Neuronal stem cell (in vitro differentiated cells): ENCODE data around the gene RAI14.

Source experiments
- DNase-seq: peaks from one replicate; pipeline ENCODE4 v3.0.0-alpha.2; 2013; ENCODE audit warnings: low spot score
- H2AFZ ChIP-seq: one replicate; pipeline ENCODE4 v1.6.1; 2013; ENCODE audit warnings: mild to moderate bottlenecking, low read length, inconsistent platforms
- H2AK5ac ChIP-seq: 2 replicates; pipeline ENCODE4 v1.6.1; 2013; ENCODE audit warnings: low read depth, mild to moderate bottlenecking, inconsistent platforms, low read length, moderate library complexity, mixed read lengths
- H2BK120ac ChIP-seq: 2 replicates; pipeline ENCODE4 v1.6.1; 2013; ENCODE audit warnings: low read depth, mild to moderate bottlenecking, inconsistent platforms, low read length, moderate library complexity, mixed read lengths
- H2BK12ac ChIP-seq: one replicate; pipeline ENCODE4 v1.6.1; 2013; ENCODE audit warnings: low read length, inconsistent platforms
- H2BK15ac ChIP-seq: 2 replicates; pipeline ENCODE4 v1.6.1; 2013; ENCODE audit warnings: mild to moderate bottlenecking, low read length, inconsistent platforms, mixed read lengths
- H2BK5ac ChIP-seq: one replicate; pipeline ENCODE4 v1.6.1; 2013; ENCODE audit warnings: inconsistent platforms, mild to moderate bottlenecking, low read length, moderate library complexity
- H3K14ac ChIP-seq: one replicate; pipeline ENCODE4 v1.6.1; 2013; ENCODE audit warnings: low read length, inconsistent platforms
- H3K18ac ChIP-seq: 2 replicates; pipeline ENCODE4 v1.6.1; 2013; ENCODE audit warnings: low read length, inconsistent platforms
- H3K23ac ChIP-seq: 2 replicates; pipeline ENCODE4 v1.6.1; 2013; ENCODE audit warnings: low read depth, mild to moderate bottlenecking, mixed read lengths, low read length, inconsistent platforms; ENCODE audit not compliant: poor library complexity
- H3K27ac ChIP-seq: replicated peaks from 3 replicates; pipeline ENCODE4 v1.5.1; 2013; ENCODE audit warnings: low read length, inconsistent platforms
- H3K27me3 ChIP-seq, 3 experiments: 2 replicates each; pipeline ENCODE4 v1.6.1; 2013; ENCODE audit warnings: low read length in 3 of 3, mild to moderate bottlenecking in 2 of 3, inconsistent platforms in 1 of 3, low read depth in 1 of 3, mixed read lengths in 1 of 3, moderate library complexity in 1 of 3; ENCODE audit not compliant: control insufficient read depth in 3 of 3, insufficient read depth in 3 of 3
- H3K36me3 ChIP-seq, 2 donors: replicated peaks in 1 of 2; 2 replicates each; pipeline ENCODE4 v1.6.1; 2013; ENCODE audit warnings: low read length in 2 of 2; ENCODE audit not compliant: control insufficient read depth in 2 of 2, insufficient read depth in 2 of 2
- H3K4ac ChIP-seq: 2 replicates; pipeline ENCODE4 v1.6.1; 2013; ENCODE audit warnings: inconsistent platforms, mild to moderate bottlenecking, low read length, moderate library complexity
- H3K4me1 ChIP-seq, 2 donors: 1 replicate in 1 of 2; 2 replicates in 1 of 2; pipeline ENCODE4 v1.6.1; 2013; ENCODE audit warnings: low read length in 2 of 2, low read depth in 1 of 2; ENCODE audit not compliant: control insufficient read depth in 2 of 2, insufficient read depth in 1 of 2
- H3K4me2 ChIP-seq: one replicate; pipeline ENCODE4 v1.6.1; 2013; ENCODE audit warnings: mild to moderate bottlenecking, low read length, inconsistent platforms; ENCODE audit not compliant: insufficient read depth, poor library complexity, severe bottlenecking
- H3K4me3 ChIP-seq, 2 donors: 2 replicates each; pipeline ENCODE4 v1.5.1; 2013; ENCODE audit warnings: low read length in 2 of 2, mild to moderate bottlenecking in 2 of 2, inconsistent platforms in 1 of 2, moderate library complexity in 1 of 2
- H3K79me1 ChIP-seq: one replicate; pipeline ENCODE4 v1.6.1; 2013; ENCODE audit warnings: low read depth, mild to moderate bottlenecking, inconsistent platforms, low read length, moderate library complexity
- H3K9ac ChIP-seq: one replicate; pipeline ENCODE4 v1.6.1; 2013; ENCODE audit warnings: mild to moderate bottlenecking, low read depth, low read length, inconsistent platforms; ENCODE audit not compliant: poor library complexity
- H3K9me3 ChIP-seq, 2 donors: replicated peaks in 1 of 2; 2 replicates each; pipeline versions ENCODE3 to v1.6.1; 2013; ENCODE audit warnings: low read length in 2 of 2, mild to moderate bottlenecking in 2 of 2, inconsistent platforms in 1 of 2, low read depth in 1 of 2, mixed read lengths in 1 of 2, moderate library complexity in 1 of 2; ENCODE audit not compliant: control insufficient read depth in 2 of 2, insufficient read depth in 1 of 2
- H4K8ac ChIP-seq: one replicate; pipeline ENCODE4 v1.6.1; 2013; ENCODE audit warnings: low read depth, mild to moderate bottlenecking, inconsistent platforms, low read length, moderate library complexity
- H4K91ac ChIP-seq: one replicate; pipeline ENCODE4 v1.6.1; 2013; ENCODE audit warnings: low read length, low read depth, mild to moderate bottlenecking, inconsistent platforms; ENCODE audit not compliant: poor library complexity
- WGBS, 2 donors: extraction: QIAGEN DNeasy Blood & Tissue Kit; methylation state at CpG; one replicate each; pipeline ENCODE4 v1.1.7; 2013; ENCODE audit warnings: missing lambda C conversion rate in 2 of 2, mixed read lengths in 1 of 2; ENCODE audit not compliant: insufficient read length in 2 of 2, insufficient replicate concordance in 1 of 2; ENCODE audit errors: extremely low coverage in 2 of 2; 5-methylcytosine and 5-hydroxymethylcytosine counted together

RAI14 gene

GRCh38 chr5:34738381-34738780, 82.3 kb downstream of the RAI14 start:
- H3K18ac ChIP-seq: no peak overlapping the region

GRCh38 chr5:34740389-34740806, 84.3 kb downstream of the RAI14 start:
- H3K36me3 ChIP-seq: peaks cover 0 to 8% of the 10 kb centered on the region in 2 donors
- no peak overlapping the region for H3K23ac ChIP-seq
- no peak overlapping the region for H3K4me3 ChIP-seq
- H3K4ac ChIP-seq: no peak overlapping the region
- H3K79me1 ChIP-seq: no peaks in the 10 kb centered on the region
- H3K4me2 ChIP-seq: no peak overlapping the region
- no peak overlapping the region for H2BK15ac ChIP-seq
- no peak overlapping the region for H2AFZ ChIP-seq
- peaks cover 4 to 5% of the 10 kb centered on the region in 2 donors for H3K4me1 ChIP-seq
- H2BK120ac ChIP-seq: no peak overlapping the region
- WGBS, 2 donors: no CpG with 5 or more reads among the region's 3 CpGs
- H2BK12ac ChIP-seq: no peak overlapping the region
- H4K8ac ChIP-seq: no peak overlapping the region
- DNase-seq: no peak
- H3K18ac ChIP-seq: no peak overlapping the region
- no peak overlapping the region for H3K9ac ChIP-seq
- no peak overlapping the region for H2AK5ac ChIP-seq
- H4K91ac ChIP-seq: no peak overlapping the region
- no peaks in the 10 kb centered on the region for H3K9me3 ChIP-seq
- no peak overlapping the region for H3K27ac ChIP-seq
- no peaks in the 10 kb centered on the region for H3K27me3 ChIP-seq
- H2BK5ac ChIP-seq: no peak overlapping the region
- H3K14ac ChIP-seq: no peak overlapping the region

More at GRCh38 chr5:34738381-34738780, 82.3 kb downstream of the RAI14 start:
- Histone ChIP-seq H2AK5ac (no peak overlapping the region), H3K4me1 (peaks cover 4 to 9% of the 10 kb centered on the region in 2 donors), H2AFZ (no peak overlapping the region), H2BK12ac (no peak overlapping the region), H3K14ac (no peak overlapping the region), H3K27me3 (no peaks in the 10 kb centered on the region), H3K23ac (no peak overlapping the region), H4K91ac (no peak overlapping the region), H3K9ac (no peak overlapping the region), H2BK15ac (no peak overlapping the region), H4K8ac (no peak overlapping the region), H3K4me2 (no peak overlapping the region), H3K4ac (no peak overlapping the region), H2BK5ac (no peak overlapping the region), H3K4me3 (no peak overlapping the region), H3K9me3 (no peaks in the 10 kb centered on the region), H2BK120ac (no peak overlapping the region), H3K27ac (no peak overlapping the region), H3K36me3 (peaks cover 0 to 11% of the 10 kb centered on the region in 2 donors), H3K79me1 (no peaks in the 10 kb centered on the region)
- DNase-seq: no peak
- WGBS, 2 donors: no CpG with 5 or more reads among the region's 1 CpG

- no peak overlapping the region for H3K4me3 ChIP-seq
- peaks cover 0 to 4% of the 10 kb centered on the region in 2 donors for H3K4me1 ChIP-seq
- peaks cover 0 to 5% of the 10 kb centered on the region in 2 donors for H3K36me3 ChIP-seq
- no peak overlapping the region for H4K8ac ChIP-seq
- H2BK120ac ChIP-seq: no peak overlapping the region
- H2BK12ac ChIP-seq: no peak overlapping the region
- no peak overlapping the region for H3K14ac ChIP-seq
- no peaks in the 10 kb centered on the region for H3K9me3 ChIP-seq
- no peaks in the 10 kb centered on the region for H3K27me3 ChIP-seq
- H4K91ac ChIP-seq: no peak overlapping the region
- no peak overlapping the region for H3K4me2 ChIP-seq
- no peak overlapping the region for H2BK15ac ChIP-seq
- no peak overlapping the region for H2BK5ac ChIP-seq
- no CpG with 5 or more reads among the region's 11 CpGs for WGBS, 2 donors
- no peak overlapping the region for H3K27ac ChIP-seq
- no peak overlapping the region for H3K18ac ChIP-seq
- H3K9ac ChIP-seq: no peak overlapping the region
- H3K23ac ChIP-seq: no peak overlapping the region
- no peak for DNase-seq
- no peak overlapping the region for H3K4ac ChIP-seq
- no peak overlapping the region for H2AFZ ChIP-seq
- no peaks in the 10 kb centered on the region for H3K79me1 ChIP-seq
- H2AK5ac ChIP-seq: no peak overlapping the region
Observed at GRCh38 chr5:34742061-34742460, 85.9 kb downstream of the RAI14 start.

- Histone ChIP-seq H3K36me3 (no peaks in the 10 kb centered on the region), H2BK15ac (no peak overlapping the region), H3K14ac (no peak overlapping the region), H3K23ac (no peak overlapping the region), H2BK120ac (no peak overlapping the region), H2AK5ac (no peak overlapping the region), H3K9ac (no peak overlapping the region), H3K18ac (no peak overlapping the region), H2AFZ (no peak overlapping the region), H4K91ac (no peak overlapping the region), H3K9me3 (no peaks in the 10 kb centered on the region), H3K4ac (no peak overlapping the region), H3K79me1 (no peaks in the 10 kb centered on the region), H3K27ac (no peak overlapping the region), H4K8ac (no peak overlapping the region), H3K4me2 (no peak overlapping the region), H3K4me3 (no peak overlapping the region), H2BK12ac (no peak overlapping the region), H3K4me1 (peaks cover 0 to 4% of the 10 kb centered on the region in 2 donors), H2BK5ac (no peak overlapping the region), H3K27me3 (no peaks in the 10 kb centered on the region)
- WGBS, 2 donors: no CpG with 5 or more reads among the region's 3 CpGs
- DNase-seq: no peak
Observed at GRCh38 chr5:34743878-34744277, 87.8 kb downstream of the RAI14 start.
